Measurements from ENCODE around the gene DAG1.

GRCh38 chr3:49536875-49537533 lies 66.9 kb downstream of the DAG1 start:
- TF ChIP-seq CTCF (optimal IDR thresholded peaks at IDR 0.05 in 1 of 3, IDR thresholded peaks at IDR 0.05 in 1 of 3, conservative IDR thresholded peaks at IDR 0.05 in 1 of 3; ENCODE audit: extremely low read depth in 1 of 3, insufficient read depth in 2 of 3, low read length in 3 of 3) = no peak
- no peak for TF ChIP-seq EZH2 (IDR thresholded peaks at IDR 0.05; ENCODE audit: low read length)

All from keratinocyte (primary cell).